Measurements from ENCODE around the gene STARD10. TPM values are rescaled to one million over a fixed set of nuclear protein-coding genes. Genes with fewer than 3 reads are reported as not detected.

Gene STARD10
- total RNA-seq, 1 experiment from 2014 or later: 58.4 TPM

DNA sequence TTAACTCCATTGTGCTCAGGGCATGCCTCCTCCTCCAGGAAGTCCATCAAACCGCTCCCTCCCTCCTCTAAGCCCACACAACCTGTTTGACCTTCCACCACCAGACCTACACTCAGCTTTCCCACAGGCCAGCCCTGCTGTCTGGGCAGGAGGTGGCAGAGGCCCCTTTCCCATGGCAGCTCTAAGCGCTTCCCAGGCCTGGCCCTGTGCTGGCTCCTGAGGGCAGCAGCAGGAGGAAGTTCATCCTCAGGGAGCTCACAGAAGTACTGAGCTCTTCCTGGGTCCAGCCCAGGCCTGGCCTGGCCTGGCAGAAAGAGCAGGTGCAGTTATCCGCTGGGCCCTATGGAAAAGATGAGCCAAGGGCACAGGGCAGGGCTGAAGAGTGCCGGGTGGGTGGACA, 73.1 kb downstream of the STARD10 start:
- Histone ChIP-seq H3K79me2 (ENCODE audit: insufficient read depth, low read length) (peaks cover 25% of the 10 kb centered on the region), H3K4me1 (ENCODE audit: control insufficient read depth in 1 of 2, insufficient read depth in 2 of 2, low read length in 2 of 2) (peaks cover 8 to 21% of the 10 kb centered on the region in 2 experiments), H3K27me3 (ENCODE audit: insufficient read depth, low read length) (no peaks in the 10 kb centered on the region), H2AFZ (ENCODE audit: low read depth, low read length, poor library complexity, severe bottlenecking) (no peak overlapping the region), H3K9ac (ENCODE audit: low read length) (no peak overlapping the region; the same call in 1 of the 2 replicates), H3K36me3 (ENCODE audit: control insufficient read depth in 1 of 2, insufficient read depth in 2 of 2, low read length in 2 of 2) (no peaks in the 10 kb centered on the region; a peak in 1 of 4 replicates), H3K27ac (ENCODE audit: low read depth, low read length) (no peak overlapping the region; the same call in 1 of the 2 replicates), H3K4me2 (ENCODE audit: low read length) (peak overlapping the region; percentile 94), H3K4me3 (replicated peaks in 1 of 2; ENCODE audit: low read depth in 1 of 2, low read length in 2 of 2) (no peak overlapping the region), H4K20me1 (ENCODE audit: insufficient read depth) (no peaks in the 10 kb centered on the region), H3K9me2 (ENCODE audit: insufficient read depth) (no peaks in the 10 kb centered on the region), H3K9me3 (ENCODE audit: control insufficient read depth in 1 of 2, insufficient read depth in 1 of 2, low read depth in 1 of 2, low read length in 2 of 2) (no peaks in the 10 kb centered on the region)
- DNase-seq (ENCODE audit: low read depth, low spot score): no peak
- RAD21 ChIA-PET (ENCODE audit: low non-redundant PET in 1 of 2, low total read pairs in 2 of 2, uncharacterized antibody in 2 of 2, unreplicated experiment in 2 of 2): no interaction called here
- intact Hi-C loops (cut with micrococcal nuclease): no loop called here
- no peak for ATAC-seq
- TF ChIP-seq SIN3A (IDR thresholded peaks at IDR 0.05; ENCODE audit: low read depth) (no peak), TCF7L2 (IDR thresholded peaks at IDR 0.05; ENCODE audit: borderline replicate concordance, extremely low read depth, insufficient read depth, insufficient read length) (no peak), ZFX (IDR thresholded peaks at IDR 0.05) (no peak), POLR2AphosphoS5 (IDR thresholded peaks at IDR 0.05; ENCODE audit: low read depth, low read length) (no peak), SP1 (IDR thresholded peaks at IDR 0.05; ENCODE audit: low read depth) (no peak), CEBPB (IDR thresholded peaks at IDR 0.05; ENCODE audit: low read depth) (no peak), FOSL1 (IDR thresholded peaks at IDR 0.05; ENCODE audit: low read depth) (no peak), ZNF274 (IDR thresholded peaks at IDR 0.05; ENCODE audit: low read depth, low read length) (no peak), EGR1 (IDR thresholded peaks at IDR 0.05; ENCODE audit: low read depth) (no peak), JUND (IDR thresholded peaks at IDR 0.05) (no peak)
- TF ChIP-seq, protein P1, sequence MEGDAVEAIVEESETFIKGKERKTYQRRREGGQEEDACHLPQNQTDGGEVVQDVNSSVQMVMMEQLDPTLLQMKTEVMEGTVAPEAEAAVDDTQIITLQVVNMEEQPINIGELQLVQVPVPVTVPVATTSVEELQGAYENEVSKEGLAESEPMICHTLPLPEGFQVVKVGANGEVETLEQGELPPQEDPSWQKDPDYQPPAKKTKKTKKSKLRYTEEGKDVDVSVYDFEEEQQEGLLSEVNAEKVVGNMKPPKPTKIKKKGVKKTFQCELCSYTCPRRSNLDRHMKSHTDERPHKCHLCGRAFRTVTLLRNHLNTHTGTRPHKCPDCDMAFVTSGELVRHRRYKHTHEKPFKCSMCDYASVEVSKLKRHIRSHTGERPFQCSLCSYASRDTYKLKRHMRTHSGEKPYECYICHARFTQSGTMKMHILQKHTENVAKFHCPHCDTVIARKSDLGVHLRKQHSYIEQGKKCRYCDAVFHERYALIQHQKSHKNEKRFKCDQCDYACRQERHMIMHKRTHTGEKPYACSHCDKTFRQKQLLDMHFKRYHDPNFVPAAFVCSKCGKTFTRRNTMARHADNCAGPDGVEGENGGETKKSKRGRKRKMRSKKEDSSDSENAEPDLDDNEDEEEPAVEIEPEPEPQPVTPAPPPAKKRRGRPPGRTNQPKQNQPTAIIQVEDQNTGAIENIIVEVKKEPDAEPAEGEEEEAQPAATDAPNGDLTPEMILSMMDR (IDR thresholded peaks at IDR 0.05 in 2 of 3, conservative IDR thresholded peaks at IDR 0.05 in 1 of 3; ENCODE audit: borderline replicate concordance in 1 of 3, insufficient read depth in 1 of 3, low read depth in 2 of 3, low read length in 2 of 3): no peak
- TF ChIP-seq, protein P2, sequence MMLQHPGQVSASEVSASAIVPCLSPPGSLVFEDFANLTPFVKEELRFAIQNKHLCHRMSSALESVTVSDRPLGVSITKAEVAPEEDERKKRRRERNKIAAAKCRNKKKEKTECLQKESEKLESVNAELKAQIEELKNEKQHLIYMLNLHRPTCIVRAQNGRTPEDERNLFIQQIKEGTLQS (IDR thresholded peaks at IDR 0.05): no peak
- CTCF ChIA-PET: no interaction called here
- no TSS peak for BruUV-seq (replicated peaks)
- POLR2A ChIA-PET: interaction anchor here (1.1 kb wide), 1 partner anchor 73 kb away, joined by 4 read pairs; the partner anchor contains the start of gene STARD10

Data from HCT116 (cell line).